ENCODE data around the gene CCDC146.

- TF ChIP-seq POLR2AphosphoS5 (IDR thresholded peaks at IDR 0.05; ENCODE audit: borderline replicate concordance, low read depth, low read length), result no peak
- TF ChIP-seq EZH2 (IDR thresholded peaks at IDR 0.05), result no peak
- no peak for TF ChIP-seq FOXP2 (optimal IDR thresholded peaks at IDR 0.05; ENCODE audit: control extremely low read depth, extremely low read length, insufficient read depth)
These were observed 62.0 kb downstream of the CCDC146 start for GRCh38 chr7:77184463-77184862.

Measured in SK-N-MC (cell line).